ACHN (cell line): Measurements from ENCODE around the gene THRB.
A peak's percentile ranks its signal among the peaks of the same experiment; 100 is the strongest.

ENCODE experiments used
- DNase-seq: peaks from one replicate; pipeline ENCODE4 v3.0.0-alpha.2; 2015
- in situ Hi-C: cut with HindIII; loops from 2 replicates; pipeline ENCODE4 v1.10.0; 2017; ENCODE audit warnings: low sequenced_read_pairs, low pct_ligation_motif_present, low pct_unique_long_range_greater_than_20kb

The THRB gene

DNA sequence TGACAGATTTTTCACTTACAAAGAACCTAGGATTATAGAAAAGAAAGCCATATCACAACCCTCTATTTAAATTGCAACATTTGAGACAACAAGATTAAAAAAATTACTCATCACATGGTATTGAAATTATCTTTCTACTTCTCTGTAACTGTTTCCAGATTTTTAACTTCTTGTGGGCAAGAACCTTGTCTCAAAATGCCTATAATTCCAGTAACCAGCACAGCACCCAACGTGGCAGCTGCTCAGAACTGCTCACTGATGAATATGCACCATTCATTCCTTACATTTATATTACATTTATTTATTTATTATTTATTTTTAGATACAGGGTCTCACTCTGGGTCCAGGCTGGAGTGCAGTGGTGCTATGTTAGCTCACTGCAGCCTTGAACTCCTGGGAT, 216.1 kb downstream of the THRB start:
- in situ Hi-C loops = no loop called here
- no peak for DNase-seq

DNA sequence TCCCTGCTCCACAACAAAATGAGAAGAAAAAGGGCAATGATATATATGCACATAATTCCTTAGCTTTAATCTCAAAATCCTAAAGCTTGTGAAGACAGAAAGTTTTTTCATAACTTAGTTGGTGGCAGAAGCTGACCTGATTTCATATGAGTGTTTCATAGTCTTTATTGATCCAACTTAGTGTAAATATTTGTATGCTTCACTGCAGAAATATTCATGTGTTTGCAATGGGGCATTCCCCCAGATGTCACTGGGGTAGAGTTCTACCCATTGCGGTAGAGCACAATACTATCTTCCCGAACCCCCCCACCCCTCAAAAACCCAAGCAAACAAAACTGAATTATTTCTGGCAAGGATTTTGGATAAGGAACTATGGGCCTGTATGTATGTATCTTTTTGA, 221.2 kb downstream of the THRB start:
- DNase-seq = no peak
- in situ Hi-C loops = no loop called here

- no peak for DNase-seq
- in situ Hi-C loops = no loop called here
Measured at GRCh38 chr3:24272875-24273274, 221.8 kb downstream of the THRB start.

GRCh38 chr3:24272408-24272807, 222.2 kb downstream of the THRB start:
- in situ Hi-C loops = no loop called here

DNA sequence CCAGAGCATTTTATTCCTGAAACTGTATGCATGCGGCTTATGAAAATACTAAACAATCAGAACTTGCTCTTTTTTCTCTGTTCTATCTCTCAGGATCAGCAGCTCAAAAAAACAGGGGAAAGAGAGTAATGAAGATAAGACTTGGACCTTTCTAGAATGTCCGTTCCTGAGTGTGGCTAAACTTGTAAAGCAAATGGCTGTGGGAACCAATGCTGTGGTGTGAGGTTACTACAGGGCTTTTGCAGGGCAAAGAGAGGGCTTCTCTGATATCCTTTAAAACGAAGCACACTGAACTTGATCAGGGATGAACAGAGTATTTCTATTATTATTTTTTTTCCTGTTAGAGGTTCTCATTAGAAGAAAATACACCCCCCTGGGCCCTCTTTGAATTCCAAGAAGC, 223.4 kb downstream of the THRB start:
- DNase-seq = no peak
- in situ Hi-C loops = no loop called here

More at GRCh38 chr3:24272408-24272807, 222.2 kb downstream of the THRB start:
- DNase-seq = no peak

DNA sequence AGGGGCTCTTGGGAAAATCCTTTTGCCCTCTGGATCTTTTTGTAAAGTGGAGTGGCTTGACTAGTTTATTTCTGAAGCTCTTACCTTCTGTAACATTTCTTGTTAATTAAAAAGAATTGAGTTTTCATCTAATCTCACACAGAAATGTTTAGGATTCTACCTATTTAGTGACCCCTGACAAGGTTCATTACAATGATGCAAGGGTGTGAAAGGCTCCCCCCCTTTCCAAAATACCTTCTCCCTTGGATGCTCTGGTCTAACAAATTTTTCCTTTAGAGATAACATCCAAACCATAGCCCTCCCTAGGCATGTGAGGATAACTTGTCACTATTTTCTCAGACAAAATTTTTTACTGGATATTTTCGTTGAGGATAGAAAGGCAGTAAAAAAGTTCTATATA, 223.9 kb downstream of the THRB start:
- in situ Hi-C loops = no loop called here
- DNase-seq = no peak

DNA sequence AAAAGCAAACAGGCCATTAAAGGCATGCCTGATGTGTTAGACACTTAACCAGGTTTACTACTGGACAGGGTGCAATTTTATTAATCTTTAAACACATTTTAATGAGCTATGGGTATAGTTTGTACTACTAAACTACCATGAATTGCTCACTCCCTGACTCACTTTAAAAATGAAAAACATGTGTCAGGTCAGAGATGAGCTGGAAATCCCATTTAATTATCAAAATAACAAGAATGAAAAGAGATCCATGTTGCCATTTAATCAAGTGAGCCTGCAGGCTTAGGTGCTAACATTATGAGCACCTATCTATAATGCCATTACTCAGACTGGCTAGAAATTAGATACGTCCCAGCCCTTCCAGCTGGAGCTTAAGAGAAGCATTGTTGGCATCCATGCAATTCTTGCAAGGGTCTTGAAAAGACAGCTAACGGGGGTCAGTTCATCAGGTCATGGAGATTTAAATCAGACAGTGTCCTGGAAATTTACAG, 224.4 kb downstream of the THRB start:
- in situ Hi-C loops = no loop called here
- DNase-seq = no peak

DNA sequence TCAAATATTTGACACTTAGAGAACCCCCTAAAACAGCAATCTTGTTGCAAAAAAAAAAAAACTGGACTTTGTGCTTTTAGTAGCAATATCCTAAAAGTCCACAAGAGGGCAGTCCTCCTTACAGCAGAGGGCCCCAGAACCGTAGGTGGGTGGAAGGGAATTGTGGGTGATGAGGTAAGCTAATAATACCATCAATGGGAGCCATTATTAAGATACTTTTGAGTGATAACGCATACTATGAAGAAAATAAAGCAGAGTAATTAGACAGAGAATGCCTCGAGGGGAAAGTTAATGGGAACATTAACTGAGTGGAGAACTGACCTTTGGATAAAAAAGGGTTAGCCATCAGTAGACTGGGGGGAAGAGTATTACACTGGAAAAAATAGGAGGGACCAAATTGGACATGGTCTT, 229.9 kb downstream of the THRB start:
- in situ Hi-C loops = no loop called here
- DNase-seq = peak; percentile 62

- DNase-seq = no peak
- in situ Hi-C loops = no loop called here
Measured at GRCh38 chr3:24264011-24264410, 230.6 kb downstream of the THRB start.

DNA sequence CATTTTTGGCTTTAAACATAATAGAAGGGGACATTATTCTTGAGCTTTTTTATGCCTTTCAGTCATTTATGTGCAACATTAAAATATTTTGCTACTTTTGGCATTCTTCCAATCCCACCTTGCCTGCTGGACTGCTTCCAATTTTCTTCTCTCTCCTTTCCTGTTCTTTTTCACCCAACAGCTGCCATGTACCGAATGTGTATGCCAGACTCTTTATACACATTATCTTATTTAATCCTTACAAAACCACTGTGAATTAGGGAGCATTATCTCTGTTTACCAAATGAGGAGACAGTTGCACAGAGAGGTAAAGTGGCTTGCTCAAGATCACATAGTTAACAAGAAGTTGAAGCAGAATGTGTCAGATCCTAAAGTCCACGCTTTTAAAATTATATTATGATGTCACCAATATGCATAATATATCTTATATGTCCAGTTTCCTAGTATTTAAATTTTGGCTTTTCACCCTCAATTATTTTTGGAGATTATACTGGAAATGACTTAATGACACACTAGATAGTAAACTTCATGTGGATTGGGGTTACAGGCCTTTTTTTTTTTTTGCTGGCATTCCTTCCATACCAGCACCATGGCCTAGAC, 231.5 kb downstream of the THRB start:
- DNase-seq = no peak
- in situ Hi-C loops = no loop called here

DNA sequence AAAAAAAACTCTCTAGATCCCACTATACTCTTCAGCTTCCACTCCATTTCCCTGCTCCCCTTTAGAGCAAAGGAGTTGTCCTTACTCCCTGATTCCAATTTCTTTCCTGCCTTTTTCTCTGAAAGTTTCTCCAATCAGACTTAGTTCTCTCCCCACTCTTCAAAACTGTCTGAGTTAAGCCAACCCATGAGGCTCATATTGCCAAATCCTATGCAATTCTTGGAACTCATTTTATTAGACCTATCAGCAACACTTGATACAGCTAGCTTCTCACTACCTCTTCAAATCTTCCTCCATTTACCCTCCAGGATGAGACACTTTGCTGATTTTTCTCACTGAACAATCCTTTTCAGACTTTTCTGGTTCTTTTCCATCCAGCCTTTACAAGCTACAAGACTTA, 233.1 kb downstream of the THRB start:
- in situ Hi-C loops = no loop called here

GRCh38 chr3:24259901-24260512, 234.6 kb downstream of the THRB start:
- in situ Hi-C loops = no loop called here

More for the DNA sequence above, 233.1 kb downstream of the THRB start:
- DNase-seq = no peak

DNA sequence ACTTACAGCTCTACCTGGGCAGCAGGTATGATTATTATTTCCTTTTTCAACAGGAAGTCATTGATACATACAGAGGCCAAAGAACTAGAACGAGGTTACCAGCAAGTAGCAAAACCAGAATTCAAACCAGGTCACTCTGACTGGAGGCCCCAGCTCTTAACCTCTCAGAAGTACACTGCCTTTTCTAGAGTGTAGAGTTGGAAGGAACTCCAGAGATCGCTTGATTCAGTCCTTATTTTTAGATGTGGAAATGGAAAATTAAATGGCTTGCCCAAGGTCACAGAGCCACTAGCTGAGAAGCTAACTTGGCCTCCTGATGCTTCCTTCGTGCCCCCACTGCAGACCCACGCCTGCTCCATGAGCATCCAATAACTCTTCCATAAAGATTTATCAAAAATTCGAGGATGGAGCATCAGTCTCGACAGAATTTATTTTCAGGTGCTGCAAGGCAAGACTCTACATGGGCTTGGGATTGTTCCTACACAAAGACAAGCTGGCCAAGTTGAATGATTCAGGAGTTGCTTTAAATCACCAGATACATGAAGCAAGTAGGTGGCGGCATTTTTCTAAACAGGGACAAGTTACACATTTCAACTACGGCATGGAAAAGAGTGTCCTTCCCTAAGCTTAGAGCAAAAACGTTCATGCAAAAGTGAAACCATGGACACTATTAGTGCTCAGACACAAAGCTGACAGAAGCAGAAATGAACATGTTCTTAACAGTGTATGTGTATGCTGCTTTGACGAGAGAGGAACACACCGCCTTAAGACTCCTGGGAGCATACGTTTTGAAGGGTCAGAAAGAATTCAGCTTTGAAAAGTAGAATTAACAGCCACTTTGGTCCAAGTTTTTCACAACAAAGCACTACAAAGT, 235.7 kb downstream of the THRB start:
- no peak for DNase-seq
- in situ Hi-C loops = no loop called here

More at GRCh38 chr3:24259901-24260512, 234.6 kb downstream of the THRB start:
- no peak for DNase-seq

DNA sequence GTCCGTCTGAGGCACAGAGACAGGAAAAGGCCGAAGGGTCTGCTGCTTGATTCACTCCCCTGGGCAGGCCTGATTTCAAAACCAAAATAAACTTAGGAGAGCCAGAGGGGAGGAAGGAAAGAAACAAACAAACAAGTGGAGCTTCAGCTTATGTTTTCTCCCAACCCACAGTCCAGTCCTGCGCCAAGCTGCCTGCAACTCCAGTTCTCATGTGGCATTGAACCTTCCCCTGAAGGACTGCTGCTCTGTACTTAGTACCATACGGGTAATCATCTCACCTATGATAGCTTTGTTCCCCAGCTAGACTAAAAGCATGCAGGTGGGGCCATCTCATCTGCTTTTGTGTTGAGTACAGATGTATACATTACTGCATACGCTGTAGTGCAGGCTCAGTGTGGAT, 236.4 kb downstream of the THRB start:
- no peak for DNase-seq
- in situ Hi-C loops = no loop called here

- DNase-seq = no peak
- in situ Hi-C loops = no loop called here
Measured at GRCh38 chr3:24255414-24255813, 239.2 kb downstream of the THRB start.

DNA sequence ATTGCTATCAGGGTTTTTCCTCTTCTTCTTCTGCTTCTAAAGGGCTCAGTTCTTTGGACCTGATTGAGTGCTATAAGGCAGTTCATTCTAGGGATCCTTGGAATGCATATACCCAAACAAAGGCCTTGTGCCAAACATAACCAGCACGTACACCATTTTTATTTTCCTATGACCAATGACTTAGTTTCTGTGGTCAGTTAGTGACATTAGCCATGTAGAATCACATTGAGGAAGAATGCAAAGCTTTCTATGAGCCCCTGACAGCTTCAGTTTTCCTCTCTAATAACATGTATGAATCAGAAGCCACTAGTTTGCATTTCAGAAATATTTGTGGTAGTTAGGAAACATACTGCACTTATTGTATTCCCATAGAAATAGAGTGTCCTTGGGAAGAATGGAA, 240.0 kb downstream of the THRB start:
- in situ Hi-C loops = no loop called here
- peak; percentile 2 for DNase-seq

- in situ Hi-C loops = no loop called here
Measured at GRCh38 chr3:24253336-24253735, 241.3 kb downstream of the THRB start.

DNA sequence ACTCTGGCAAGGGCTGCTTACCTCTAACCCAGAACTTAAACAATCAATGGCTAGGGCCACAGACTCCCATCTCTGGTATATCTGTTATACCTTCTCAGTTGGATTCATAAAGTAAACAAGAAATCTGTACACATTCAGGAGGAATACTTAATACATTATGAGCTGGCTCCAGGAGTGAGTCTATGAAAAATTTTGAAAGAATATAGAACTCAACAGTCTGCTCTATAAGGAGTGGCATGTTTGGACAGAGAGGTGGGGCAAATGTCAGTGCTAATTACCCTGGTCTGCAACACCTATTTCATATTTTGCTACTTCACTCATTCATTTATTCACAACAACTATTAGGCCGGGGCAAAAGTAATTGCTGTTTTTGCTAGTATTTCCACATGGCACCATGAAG, 245.1 kb downstream of the THRB start:
- in situ Hi-C loops = no loop called here
- no peak for DNase-seq

More at GRCh38 chr3:24253336-24253735, 241.3 kb downstream of the THRB start:
- no peak for DNase-seq

- DNase-seq = no peak
- in situ Hi-C loops = no loop called here
Measured at GRCh38 chr3:24245056-24245455, 249.6 kb downstream of the THRB start.
